ENCODE results near the gene LMO7. TPM values are rescaled to one million over a fixed set of nuclear protein-coding genes. Genes with fewer than 3 reads are reported as not detected.
A peak's percentile ranks its signal among the peaks of the same experiment; 100 is the strongest.

Gene LMO7
- total and polyA plus RNA-seq, 2 of the 4 experiments (the other 2 are of a cell fraction) = 266 to 367 TPM

- dilution Hi-C loops (cut with HindIII; ENCODE audit: low sequenced_read_pairs, unreplicated experiment) = no loop called here
- Histone ChIP-seq H3K27ac (ENCODE audit: insufficient read depth, low read length) (no peak overlapping the region), H3K4me1 (ENCODE audit: control insufficient read depth, insufficient read depth, low read length) (peaks cover 6% of the 10 kb centered on the region; the same call in 1 of the 2 replicates), H3K56ac (ENCODE audit: extremely low read depth, insufficient read depth, low read length) (no peak overlapping the region), H4K8ac (ENCODE audit: low read depth in 2 of 2, low read length in 2 of 2) (no peak overlapping the region), H3K14ac (replicated peaks; ENCODE audit: low read depth, low read length) (peak overlapping the region; percentile 42), H3K9me1 (ENCODE audit: insufficient read depth, low read length) (peaks cover 25% of the 10 kb centered on the region), H2AK5ac (ENCODE audit: low read depth, low read length) (no peak overlapping the region), H4K20me1 (ENCODE audit: insufficient read depth, low read length) (peaks cover 49% of the 10 kb centered on the region; the same call in 1 of the 2 replicates), H3K9me3 (ENCODE audit: control insufficient read depth, insufficient read depth, low read length) (peaks cover 2% of the 10 kb centered on the region; the same call in 1 of the 2 replicates), H2AK9ac (replicated peaks; ENCODE audit: low read depth, low read length, poor library complexity) (no peak overlapping the region), H2AFZ (replicated peaks; ENCODE audit: low read length, poor library complexity) (no peak overlapping the region), H2BK120ac (ENCODE audit: low read depth, low read length) (no peak overlapping the region), H3K23ac (ENCODE audit: low read depth, low read length) (peak overlapping the region; percentile 57; the same call in 1 of the 2 replicates), H3K36me3 (ENCODE audit: control insufficient read depth, insufficient read depth, low read length) (peaks cover 14% of the 10 kb centered on the region), H3K4ac (ENCODE audit: low read depth, low read length) (no peak overlapping the region), H2BK15ac (ENCODE audit: low read depth, low read length) (no peak overlapping the region), H4K91ac (ENCODE audit: insufficient read depth, low read depth, low read length) (no peak overlapping the region), H3K79me1 (ENCODE audit: low read depth in 1 of 2, low read length in 2 of 2) (peaks cover 45 to 74% of the 10 kb centered on the region in 2 experiments), H3K4me2 (ENCODE audit: low read depth, low read length) (no peak overlapping the region), H3K27me3 (ENCODE audit: control insufficient read depth, insufficient read depth, low read length) (no peaks in the 10 kb centered on the region), H2BK5ac (ENCODE audit: low read depth, low read length, poor library complexity, severe bottlenecking) (peak overlapping the region; percentile 70), H2BK20ac (ENCODE audit: low read depth, low read length) (no peak overlapping the region), H4K5ac (ENCODE audit: low read depth, low read length) (no peak overlapping the region; the same call in 1 of the 2 replicates), H3K9ac (ENCODE audit: low read depth, low read length) (no peak overlapping the region), H3K4me3 (ENCODE audit: insufficient read depth, low read depth, low read length) (no peak overlapping the region), H3K18ac (ENCODE audit: low read depth, low read length) (no peak overlapping the region)
- ATAC-seq (ENCODE audit: low read depth) (no peak), DNase-seq (no peak)
- POLR2A ChIA-PET (ENCODE audit: unreplicated experiment) = no interaction called here
- in situ Hi-C loops (cut with MboI; ENCODE audit: low sequenced_read_pairs) = no loop called here
- TF ChIP-seq RFX5 (IDR thresholded peaks at IDR 0.05; ENCODE audit: low read depth, low read length) = no peak
- TF ChIP-seq MAFK (IDR thresholded peaks at IDR 0.05; ENCODE audit: low read depth, low read length) = no peak
- TF ChIP-seq CEBPB (IDR thresholded peaks at IDR 0.05; ENCODE audit: low read depth, low read length) = no peak
- TF ChIP-seq NFE2L2 (IDR thresholded peaks at IDR 0.05; ENCODE audit: low read depth, low read length) = no peak
- TF ChIP-seq CTCF (conservative IDR thresholded peaks at IDR 0.05; ENCODE audit: low read depth, low read length) = no peak
- TF ChIP-seq RCOR1 (IDR thresholded peaks at IDR 0.05; ENCODE audit: insufficient replicate concordance, low read length) = no peak
- TF ChIP-seq MAZ (IDR thresholded peaks at IDR 0.05; ENCODE audit: borderline replicate concordance, low read depth, low read length) = no peak
- CTCF ChIA-PET = no interaction called here
- intact Hi-C loops (cut with micrococcal nuclease) = loop anchor here (10.0 kb wide), 2 partner anchors 137 to 267 kb away; no protein-coding TSS in a partner anchor
- no TSS peak for BruUV-seq (replicated peaks)
Observed at GRCh38 chr13:75831389-75831788, 195.3 kb downstream of the LMO7 start.
